Islet precursor cell (in vitro differentiated cells): ENCODE results near the gene C16orf74.

Source experiments
- DNase-seq: peaks from one replicate; pipeline ENCODE4 v3.0.0-alpha.2; 2018

C16orf74 gene

GRCh38 chr16:85689950-85690320 is 61.0 kb downstream of the C16orf74 start:
- DNase-seq = no peak

- DNase-seq = no peak
Measured at GRCh38 chr16:85689285-85689949, 61.5 kb downstream of the C16orf74 start.

GRCh38 chr16:85688586-85689284 is 62.2 kb downstream of the C16orf74 start, which contains the start of gene GINS2:
GINS2 (minus strand) TSS chr16:85688954; CDS start chr16:85688898, 56 bp downstream.
- peak; percentile 97 for DNase-seq

GRCh38 chr16:85687651-85688471 is 63.0 kb downstream of the C16orf74 start:
- DNase-seq = no peak

- no peak for DNase-seq
Measured at GRCh38 chr16:85686912-85687591, 63.8 kb downstream of the C16orf74 start.

- no peak for DNase-seq
Measured at GRCh38 chr16:85685251-85685650, 65.6 kb downstream of the C16orf74 start.

- no peak for DNase-seq
Measured at GRCh38 chr16:85683363-85683762, 67.5 kb downstream of the C16orf74 start.

- DNase-seq = no peak
Measured at GRCh38 chr16:85682516-85682915, 68.4 kb downstream of the C16orf74 start.

- DNase-seq = no peak
Measured at GRCh38 chr16:85681255-85681654, 69.6 kb downstream of the C16orf74 start.

GRCh38 chr16:85680352-85680944 is 70.4 kb downstream of the C16orf74 start:
- DNase-seq = no peak

GRCh38 chr16:85679870-85680269 is 71.0 kb downstream of the C16orf74 start:
- no peak for DNase-seq

- no peak for DNase-seq
Measured at GRCh38 chr16:85678821-85679220, 72.1 kb downstream of the C16orf74 start.

GRCh38 chr16:85678016-85678415 is 72.9 kb downstream of the C16orf74 start:
- no peak for DNase-seq

GRCh38 chr16:85677383-85677967 is 73.4 kb downstream of the C16orf74 start:
- DNase-seq = no peak

GRCh38 chr16:85676466-85676865 is 74.4 kb downstream of the C16orf74 start:
- no peak for DNase-seq

GRCh38 chr16:85675251-85675874 is 75.5 kb downstream of the C16orf74 start:
- no peak for DNase-seq

GRCh38 chr16:85674828-85675227 is 76.1 kb downstream of the C16orf74 start:
- no peak for DNase-seq

GRCh38 chr16:85674418-85674755 is 76.5 kb downstream of the C16orf74 start:
- no peak for DNase-seq

- no peak for DNase-seq
Measured at GRCh38 chr16:85673529-85674417, 77.1 kb downstream of the C16orf74 start.

- DNase-seq = no peak
Measured at GRCh38 chr16:85670840-85671239, 80.1 kb downstream of the C16orf74 start.
